Caco-2 (cell line): ENCODE data around the gene ALDH3A2. TPM values are rescaled to one million over a fixed set of nuclear protein-coding genes. Genes with fewer than 3 reads are reported as not detected.
"Not testable (repeated sequence)": the region's sequence is repeated elsewhere in the genome, so short reads cannot be mapped to it uniquely, and the experiment has no call there.

Experiments used
- BruUV-seq: library from RNA; stranded (reverse); fragments of 400-500 nt; replicated peaks from 2 replicates; lab custom pipeline; 2021; lab: Mats Ljungman, UMichigan
- CTCF ChIA-PET: fragments of 300-600 bp; sonication (Branson Sonifier 250); formaldehyde crosslinking; loops from one replicate; lab custom pipeline; 2022; ENCODE audit warnings: antibody characterized with exemption; lab: Charles Lee
- POLR2A ChIA-PET: fragments of 300-600 bp; sonication (Branson Sonifier 250); formaldehyde crosslinking; loops from one replicate; lab custom pipeline; 2022; ENCODE audit warnings: antibody characterized with exemption; lab: Charles Lee
- DNase-seq, 2 experiments: peaks; one replicate each; pipeline versions ENCODE4 v3.0.0 to v3.0.0-alpha.2; 2020 to 2022
- H3K27me3 ChIP-seq: replicated peaks from 2 replicates; pipeline ENCODE4 v1.6.0; 2011; ENCODE audit warnings: low read length; ENCODE audit not compliant: control insufficient read depth, insufficient read depth
- H3K36me3 ChIP-seq: 2 replicates; pipeline ENCODE4 v1.5.1; 2011; ENCODE audit warnings: low read length; ENCODE audit not compliant: control insufficient read depth, insufficient read depth
- H3K4me1 ChIP-seq: fragments of 250-450 bp; sonication (Bioruptor Pico); 2 replicates; pipeline ENCODE4 v1.5.1; 2020; ENCODE audit warnings: mild to moderate bottlenecking
- H3K4me3 ChIP-seq: 2 replicates; pipeline ENCODE4 v1.5.1; 2011; ENCODE audit warnings: low read depth, mild to moderate bottlenecking, control low read depth, low read length
- H3K9me3 ChIP-seq: fragments of 250-450 bp; sonication (Bioruptor Pico); 2 replicates; pipeline ENCODE4 v1.5.1; 2020; ENCODE audit warnings: mild to moderate bottlenecking, moderate library complexity
- H3K27ac Mint-ChIP-seq: one replicate; pipeline ENCODE4 v1.8.0; 2022; ENCODE audit warnings: mixed read lengths; ENCODE audit not compliant: unreplicated experiment
- H3K27me3 Mint-ChIP-seq: one replicate; pipeline ENCODE4 v1.8.0; 2022; ENCODE audit warnings: mixed read lengths; ENCODE audit not compliant: insufficient read depth, unreplicated experiment
- H3K36me3 Mint-ChIP-seq: one replicate; pipeline ENCODE4 v1.8.0; 2022; ENCODE audit warnings: mild to moderate bottlenecking, mixed read lengths; ENCODE audit not compliant: insufficient read depth, unreplicated experiment
- H3K4me1 Mint-ChIP-seq: one replicate; pipeline ENCODE4 v1.8.0; 2022; ENCODE audit warnings: low read depth, mixed read lengths; ENCODE audit not compliant: unreplicated experiment
- H3K4me3 Mint-ChIP-seq: one replicate; pipeline ENCODE4 v1.8.0; 2022; ENCODE audit warnings: mild to moderate bottlenecking, moderate library complexity, mixed read lengths; ENCODE audit not compliant: unreplicated experiment
- H3K9me3 Mint-ChIP-seq: one replicate; pipeline ENCODE4 v1.8.0; 2022; ENCODE audit warnings: mixed read lengths; ENCODE audit not compliant: unreplicated experiment
- CTCF ChIP-seq, 2 experiments: fragments of 200-600 bp in 1 of 2; IDR thresholded peaks; 1 replicate in 1 of 2; 2 replicates in 1 of 2; pipeline versions ENCODE4 v1.5.1 to v1.8.0; 2011 to 2022; ENCODE audit warnings: antibody characterized with exemption in 1 of 2, control low read depth in 1 of 2, inconsistent platforms in 1 of 2, low read depth in 1 of 2, low read length in 1 of 2, mild to moderate bottlenecking in 1 of 2, moderate library complexity in 1 of 2; ENCODE audit not compliant: insufficient read depth in 1 of 2, severe bottlenecking in 1 of 2, unreplicated experiment in 1 of 2
- intact Hi-C: fragments of 100-400 bp; cut with micrococcal nuclease; formaldehyde crosslinking; loops from one replicate; pipeline ENCODE4 v1.10.0; 2022; ENCODE audit not compliant: unreplicated experiment
- total RNA-seq: library from RNA; stranded (reverse); gene quantifications from 2 replicates; pipeline ENCODE4 v1.2.3, GENCODE V29; 2022

ALDH3A2 gene
- total RNA-seq, 1 experiment from 2014 or later, result 84.0 TPM

GRCh38 chr17:19664136-19664820 lies 15.7 kb downstream of the ALDH3A2 start:
- Histone ChIP-seq H3K36me3 (peaks cover 3% of the 10 kb centered on the region), H3K4me3 (no peak overlapping the region), H3K9me3 (no peaks in the 10 kb centered on the region), H3K4me1 (peaks cover 14% of the 10 kb centered on the region), H3K27me3 (no peaks in the 10 kb centered on the region)
- Mint-ChIP-seq H3K27ac (no peak overlapping the region), H3K36me3 (peaks cover 26% of the 10 kb centered on the region), H3K27me3 (no peaks in the 10 kb centered on the region), H3K4me3 (no peak overlapping the region), H3K4me1 (peaks cover 17% of the 10 kb centered on the region), H3K9me3 (no peaks in the 10 kb centered on the region)
- DNase-seq, result no peak
- ChIA-PET CTCF (no interaction called here), POLR2A (no interaction called here)
- intact Hi-C loops, result no loop called here
- BruUV-seq, result no TSS peak
- TF ChIP-seq CTCF (IDR thresholded peaks at IDR 0.05; ENCODE audit: insufficient read depth in 1 of 2, low read depth in 1 of 2, low read length in 1 of 2, severe bottlenecking in 1 of 2, unreplicated experiment in 1 of 2), result no peak

GRCh38 chr17:19664821-19665181 lies 16.2 kb downstream of the ALDH3A2 start:
- TF ChIP-seq CTCF (IDR thresholded peaks at IDR 0.05; ENCODE audit: insufficient read depth in 1 of 2, low read depth in 1 of 2, low read length in 1 of 2, severe bottlenecking in 1 of 2, unreplicated experiment in 1 of 2), result no peak
- peaks cover 13% of the 10 kb centered on the region for H3K4me1 ChIP-seq
- Mint-ChIP-seq H3K4me1 (peaks cover 12% of the 10 kb centered on the region), H3K27me3 (no peaks in the 10 kb centered on the region), H3K36me3 (peaks cover 31% of the 10 kb centered on the region), H3K4me3 (no peak overlapping the region), H3K27ac (no peak overlapping the region), H3K9me3 (no peaks in the 10 kb centered on the region)
- H3K27me3 ChIP-seq, result no peaks in the 10 kb centered on the region
- H3K36me3 ChIP-seq, result peaks cover 3% of the 10 kb centered on the region
- H3K4me3 ChIP-seq, result no peak overlapping the region
- ChIA-PET POLR2A (no interaction called here), CTCF (no interaction called here)
- intact Hi-C loops, result no loop called here
- BruUV-seq, result no TSS peak
- no peak for DNase-seq
- no peaks in the 10 kb centered on the region for H3K9me3 ChIP-seq

GRCh38 chr17:19669680-19670079 lies 21.1 kb downstream of the ALDH3A2 start:
- CTCF ChIA-PET, H3K4me3 ChIP-seq, BruUV-seq, H3K4me3 Mint-ChIP-seq, DNase-seq, H3K9me3 ChIP-seq, POLR2A ChIA-PET, H3K27me3 ChIP-seq, H3K36me3 ChIP-seq, H3K27me3 Mint-ChIP-seq, H3K9me3 Mint-ChIP-seq, H3K27ac Mint-ChIP-seq: not testable (repeated sequence)
- H3K4me1 Mint-ChIP-seq, result peaks cover 29% of the 10 kb centered on the region
- peaks cover 28% of the 10 kb centered on the region for H3K4me1 ChIP-seq
- intact Hi-C loops, result loop anchor here (5.0 kb wide), 1 partner anchor 78 kb away; the partner anchor contains the start of gene ALDH3A1
- peaks cover 33% of the 10 kb centered on the region for H3K36me3 Mint-ChIP-seq
